ENCODE results near the gene PDLIM4.

PDLIM4 gene

DNA sequence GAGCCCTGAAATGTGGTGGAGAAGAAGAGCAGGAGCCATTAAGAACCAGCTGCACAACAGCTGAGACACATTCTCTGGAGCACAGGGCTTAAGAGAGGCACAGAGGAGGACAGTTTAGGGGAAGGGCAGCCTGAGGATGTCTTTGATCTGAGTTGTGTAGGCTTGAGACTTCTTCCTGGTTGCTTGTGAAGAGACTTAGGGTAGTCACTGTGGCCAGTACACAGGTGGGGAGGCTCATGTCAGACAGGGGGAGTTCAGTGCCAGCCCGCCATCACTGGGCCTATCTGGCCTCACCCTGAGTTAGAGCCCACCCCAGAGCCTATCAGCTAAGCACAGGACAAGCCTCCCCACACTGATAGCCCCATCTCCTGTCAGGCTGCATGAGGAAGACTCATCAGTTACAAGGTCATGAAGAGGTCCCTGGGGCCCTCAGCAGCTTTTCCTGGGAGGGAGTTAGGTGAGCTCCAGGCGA lies 56.5 kb downstream of the PDLIM4 start:
- DNase-seq = no peak

DNA sequence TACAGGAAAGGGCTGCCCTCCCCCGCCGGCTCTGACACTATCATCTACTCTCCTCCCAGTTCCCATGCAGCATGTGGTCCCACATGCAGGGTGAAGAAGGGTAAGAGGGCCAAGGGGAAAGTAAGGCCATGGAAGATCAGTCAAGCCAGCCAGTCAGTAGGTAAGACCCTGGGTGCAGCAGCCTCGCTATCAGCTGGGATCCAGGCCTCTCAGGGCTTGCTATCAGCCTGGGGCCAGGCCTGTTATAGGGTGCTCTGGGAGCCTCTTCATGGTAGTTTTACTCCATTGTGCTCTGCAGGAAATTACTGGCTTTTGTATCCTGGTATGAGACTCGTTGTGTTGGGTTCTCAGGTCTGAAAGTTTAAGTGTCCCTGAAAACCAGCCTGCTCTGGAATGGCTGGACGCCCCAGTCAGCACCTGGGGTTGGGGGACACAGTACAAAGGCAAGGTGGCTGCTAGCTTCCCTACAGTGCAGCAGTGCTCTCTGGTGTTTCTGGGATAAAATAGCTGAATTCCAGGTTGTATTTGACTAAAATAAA lies 58.1 kb downstream of the PDLIM4 start:
- DNase-seq = no peak

DNA sequence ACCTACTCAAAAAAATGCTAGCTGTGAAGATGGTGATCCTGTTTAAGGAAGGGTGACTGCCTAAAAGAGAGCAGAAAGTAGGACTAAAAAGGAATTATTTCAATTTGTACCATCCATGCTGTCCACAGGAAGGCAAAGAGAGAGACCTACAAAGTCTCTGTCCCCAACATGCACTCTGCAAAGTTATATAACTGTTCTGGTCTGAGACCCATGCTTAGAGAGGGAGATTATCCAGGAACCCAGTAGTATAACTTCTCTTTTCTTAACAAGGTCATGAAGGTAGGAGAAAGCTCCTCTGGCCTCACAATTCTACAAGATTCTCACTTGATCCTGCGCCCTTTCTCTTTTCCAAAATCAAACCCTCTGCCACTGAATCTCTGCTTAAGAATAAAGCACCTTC lies 62.5 kb downstream of the PDLIM4 start:
- no peak for DNase-seq

DNA sequence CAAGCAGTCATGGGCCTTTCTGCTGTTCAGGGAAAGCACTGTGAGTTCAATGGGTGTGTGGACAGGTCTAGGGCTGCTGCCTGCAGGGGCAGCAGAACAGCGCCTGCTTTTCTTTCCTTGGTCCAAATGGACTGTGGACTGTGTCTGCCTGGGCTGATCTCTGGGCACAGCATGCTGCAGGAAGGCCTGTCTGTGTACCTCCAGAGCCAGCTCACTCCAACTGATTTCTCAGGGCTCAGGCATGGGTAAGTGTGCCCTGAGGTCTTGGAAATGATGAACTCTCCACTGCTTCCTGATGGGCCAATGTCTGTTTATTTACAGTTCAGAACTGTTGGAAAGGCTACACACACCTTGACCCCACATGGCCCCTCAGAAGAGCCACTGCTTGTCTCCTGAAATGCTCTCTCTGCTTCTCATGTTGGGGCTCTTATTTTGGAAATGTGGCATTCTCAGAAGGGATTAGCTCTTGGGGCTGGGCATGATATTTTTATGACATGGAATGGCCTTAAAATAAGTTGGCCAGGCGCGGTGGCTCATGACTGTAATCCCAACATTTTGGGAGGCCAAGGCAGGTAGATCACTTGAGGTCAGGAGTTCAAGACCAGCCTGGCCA lies 63.7 kb downstream of the PDLIM4 start:
- no peak for DNase-seq

DNA sequence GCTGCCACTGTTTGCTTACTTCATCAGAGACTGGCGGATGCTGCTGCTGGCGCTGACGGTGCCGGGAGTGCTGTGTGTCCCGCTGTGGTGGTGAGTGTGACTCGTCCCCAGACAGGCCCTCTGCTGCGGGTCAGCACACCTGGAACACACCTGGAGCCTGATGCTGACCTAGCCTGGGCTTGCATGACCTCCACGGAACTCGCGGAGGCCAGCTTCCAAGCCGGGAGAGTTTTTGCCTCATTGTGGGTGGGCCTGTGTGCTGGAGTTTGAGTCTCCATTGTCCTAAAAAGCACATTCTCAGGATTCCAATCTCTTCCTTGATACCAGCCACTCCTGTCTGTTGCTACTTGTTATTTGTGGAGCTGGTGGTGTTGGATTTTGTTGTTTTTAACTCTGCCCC lies 64.8 kb downstream of the PDLIM4 start:
- no peak for DNase-seq

Measured in stimulated activated CD4-positive, alpha-beta T cell treated with anti-CD3 and anti-CD28 coated beads, Interleukin-2, amount 100 ng/mL, for 48 hours (primary cell).